PC-3 (cell line): ENCODE data around the gene RETREG3. TPM values are rescaled to one million over a fixed set of nuclear protein-coding genes. Genes with fewer than 3 reads are reported as not detected.
A peak's percentile ranks its signal among the peaks of the same experiment; 100 is the strongest.
"Not testable (repeated sequence)": the region's sequence is repeated elsewhere in the genome, so short reads cannot be mapped to it uniquely, and the experiment has no call there.

Experiments used
- ATAC-seq: fragments of 200-7000 bp; cut with Tn5 transposase; 2 replicates; pipeline ENCODE4 v1.9.1; 2020; ENCODE audit warnings: mild to moderate bottlenecking, moderate library complexity
- BruUV-seq: library from RNA; stranded (reverse); fragments of 400-500 nt; replicated peaks from 2 replicates; lab custom pipeline; 2021; lab: Mats Ljungman, UMichigan
- CTCF ChIA-PET: fragments of 300-600 bp; sonication (Branson Sonifier 250); formaldehyde crosslinking; loops from one replicate; lab custom pipeline; 2022; ENCODE audit warnings: antibody characterized with exemption; lab: Charles Lee
- POLR2A ChIA-PET: fragments of 300-600 bp; sonication (Branson Sonifier 250); formaldehyde crosslinking; loops from one replicate; lab custom pipeline; 2022; ENCODE audit warnings: antibody characterized with exemption; ENCODE audit not compliant: unreplicated experiment; lab: Charles Lee
- DNase-seq: peaks from one replicate; pipeline ENCODE4 v3.0.0-alpha.2; 2015
- H2AFZ ChIP-seq: fragments of 300-600 bp; sonication (generic); 2 replicates; pipeline ENCODE4 v1.6.0; 2016; ENCODE audit warnings: antibody characterized with exemption, low read length
- H3F3A ChIP-seq: fragments of 300-600 bp; sonication (generic); one replicate; pipeline ENCODE4 v1.6.0; 2017; ENCODE audit warnings: antibody characterized with exemption, low read length, control low read depth, mild to moderate bottlenecking; ENCODE audit not compliant: unreplicated experiment
- H3K27ac ChIP-seq: fragments of 300-600 bp; sonication (generic); 2 replicates; pipeline ENCODE4 v1.5.1; 2016; ENCODE audit warnings: mild to moderate bottlenecking, low read length
- H3K27me3 ChIP-seq: fragments of 300-600 bp; sonication (generic); 2 replicates; pipeline ENCODE4 v1.6.1; 2016; ENCODE audit warnings: low read length, mixed read lengths
- H3K36me3 ChIP-seq: fragments of 300-600 bp; sonication (generic); 2 replicates; pipeline ENCODE4 v1.6.1; 2016; ENCODE audit warnings: low read depth, mixed run types, low read length, mixed read lengths
- H3K4me1 ChIP-seq: fragments of 300-600 bp; sonication (generic); 2 replicates; pipeline ENCODE4 v1.5.1; 2016; ENCODE audit warnings: low read length; ENCODE audit not compliant: insufficient read depth
- H3K4me2 ChIP-seq: fragments of 300-600 bp; sonication (generic); 2 replicates; pipeline ENCODE4 v1.6.0; 2016; ENCODE audit warnings: low read length
- H3K4me3 ChIP-seq: fragments of 300-600 bp; sonication (generic); 2 replicates; pipeline ENCODE4 v1.5.1; 2016; ENCODE audit warnings: mild to moderate bottlenecking, low read length, mixed read lengths
- H3K79me2 ChIP-seq: fragments of 300-600 bp; sonication (generic); 2 replicates; pipeline ENCODE4 v1.6.1; 2017; ENCODE audit warnings: low read length, mixed read lengths
- H3K9ac ChIP-seq: fragments of 300-600 bp; sonication (generic); 2 replicates; pipeline ENCODE4 v1.6.0; 2016; ENCODE audit warnings: mild to moderate bottlenecking, low read length
- H3K9me2 ChIP-seq: fragments of 300-600 bp; sonication (generic); replicated peaks from 2 replicates; pipeline ENCODE4 v1.6.1; 2016; ENCODE audit warnings: mixed run types, low read length, mixed read lengths
- H3K9me3 ChIP-seq: fragments of 300-600 bp; sonication (generic); 2 replicates; pipeline ENCODE4 v1.6.1; 2016; ENCODE audit warnings: low read length, mixed read lengths
- H4K20me1 ChIP-seq: fragments of 300-600 bp; sonication (generic); 2 replicates; pipeline ENCODE4 v1.6.1; 2016; ENCODE audit warnings: low read length, mixed read lengths
- EZH2 ChIP-seq: fragments of 300-600 bp; sonication (generic); IDR thresholded peaks from one replicate; pipeline ENCODE4 v1.6.1; 2017; ENCODE audit warnings: antibody characterized with exemption, mild to moderate bottlenecking, low read length; ENCODE audit not compliant: unreplicated experiment
- EZH2phosphoT487 ChIP-seq: fragments of 300-600 bp; sonication (generic); IDR thresholded peaks from 2 replicates; pipeline ENCODE4 v1.6.1; 2018; ENCODE audit warnings: mild to moderate bottlenecking, antibody characterized with exemption, low read length, borderline replicate concordance
- intact Hi-C: fragments of 100-400 bp; cut with micrococcal nuclease; formaldehyde crosslinking; loops from 2 replicates; pipeline ENCODE4 v1.9.0; 2023
- total RNA-seq: library from RNA; depleted of rRNA; stranded (reverse); fragments of >200 nt; gene quantifications from 2 replicates; pipeline ENCODE4 v1.2.3, GENCODE V29; 2014
- TF ChIP-seq, protein P1 (sequence below): fragments of 300-600 bp; sonication (generic); conservative IDR thresholded peaks from 2 replicates; pipeline ENCODE4 v1.5.1; 2017; ENCODE audit warnings: antibody characterized with exemption, low read depth, mild to moderate bottlenecking, low read length

The RETREG3 gene
- total RNA-seq, 1 experiment from 2014 or later: 19.3 TPM

DNA sequence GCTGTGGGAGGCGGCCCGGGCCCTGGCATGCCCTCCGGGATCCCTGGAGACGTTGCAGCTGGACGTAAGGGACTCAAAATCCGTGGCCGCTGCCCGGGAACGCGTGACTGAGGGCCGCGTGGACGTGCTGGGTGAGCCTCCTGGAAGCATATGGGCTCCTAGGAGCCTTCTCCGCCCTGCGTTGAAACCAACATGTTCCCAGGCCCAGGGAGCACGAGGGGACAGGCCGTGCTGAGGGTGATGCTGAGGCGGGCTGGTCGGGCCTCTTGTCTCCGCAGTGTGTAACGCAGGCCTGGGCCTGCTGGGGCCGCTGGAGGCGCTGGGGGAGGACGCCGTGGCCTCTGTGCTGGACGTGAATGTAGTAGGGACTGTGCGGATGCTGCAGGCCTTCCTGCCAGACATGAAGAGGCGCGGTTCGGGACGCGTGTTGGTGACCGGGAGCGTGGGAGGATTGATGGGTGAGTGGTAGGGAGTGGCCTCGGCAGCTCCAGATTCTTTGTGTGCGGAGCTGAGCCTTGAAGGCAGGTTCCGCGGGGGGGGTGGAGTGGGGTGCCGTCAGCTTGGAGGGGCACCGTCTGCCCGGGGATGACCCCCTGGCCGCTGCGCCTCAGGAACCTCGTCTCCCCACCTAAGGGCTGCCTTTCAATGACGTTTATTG is 55.9 kb downstream of the RETREG3 start:
- H4K20me1 ChIP-seq: no peaks in the 10 kb centered on the region
- no peaks in the 10 kb centered on the region for H3K36me3 ChIP-seq
- H3K79me2 ChIP-seq: peaks cover 24% of the 10 kb centered on the region
- H2AFZ ChIP-seq: no peak overlapping the region; the same call in 1 of the 2 replicates
- no peaks in the 10 kb centered on the region for H3F3A ChIP-seq
- DNase-seq (no peak), ATAC-seq (no peak)
- H3K4me3 ChIP-seq: peak overlapping the region; percentile 89; the same call in 1 of the 2 replicates
- no peaks in the 10 kb centered on the region for H3K9me2 ChIP-seq
- no peaks in the 10 kb centered on the region for H3K27me3 ChIP-seq
- no TSS peak for BruUV-seq
- ChIA-PET POLR2A (no interaction called here), CTCF (interaction anchor here (0.6 kb wide), 1 partner anchor 574 kb away, joined by 7 read pairs; no protein-coding TSS in a partner anchor)
- no peaks in the 10 kb centered on the region for H3K9me3 ChIP-seq
- no peak overlapping the region for H3K27ac ChIP-seq
- H3K9ac ChIP-seq: peak overlapping the region; percentile 86; the same call in 1 of the 2 replicates
- TF ChIP-seq, protein P1, sequence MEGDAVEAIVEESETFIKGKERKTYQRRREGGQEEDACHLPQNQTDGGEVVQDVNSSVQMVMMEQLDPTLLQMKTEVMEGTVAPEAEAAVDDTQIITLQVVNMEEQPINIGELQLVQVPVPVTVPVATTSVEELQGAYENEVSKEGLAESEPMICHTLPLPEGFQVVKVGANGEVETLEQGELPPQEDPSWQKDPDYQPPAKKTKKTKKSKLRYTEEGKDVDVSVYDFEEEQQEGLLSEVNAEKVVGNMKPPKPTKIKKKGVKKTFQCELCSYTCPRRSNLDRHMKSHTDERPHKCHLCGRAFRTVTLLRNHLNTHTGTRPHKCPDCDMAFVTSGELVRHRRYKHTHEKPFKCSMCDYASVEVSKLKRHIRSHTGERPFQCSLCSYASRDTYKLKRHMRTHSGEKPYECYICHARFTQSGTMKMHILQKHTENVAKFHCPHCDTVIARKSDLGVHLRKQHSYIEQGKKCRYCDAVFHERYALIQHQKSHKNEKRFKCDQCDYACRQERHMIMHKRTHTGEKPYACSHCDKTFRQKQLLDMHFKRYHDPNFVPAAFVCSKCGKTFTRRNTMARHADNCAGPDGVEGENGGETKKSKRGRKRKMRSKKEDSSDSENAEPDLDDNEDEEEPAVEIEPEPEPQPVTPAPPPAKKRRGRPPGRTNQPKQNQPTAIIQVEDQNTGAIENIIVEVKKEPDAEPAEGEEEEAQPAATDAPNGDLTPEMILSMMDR: no peak
- TF ChIP-seq EZH2phosphoT487 (no peak), EZH2 (no peak)
- intact Hi-C loops: no loop called here
- peaks cover 8% of the 10 kb centered on the region; the same call in 1 of the 2 replicates for H3K4me1 ChIP-seq
- H3K4me2 ChIP-seq: peak overlapping the region; percentile 97

DNA sequence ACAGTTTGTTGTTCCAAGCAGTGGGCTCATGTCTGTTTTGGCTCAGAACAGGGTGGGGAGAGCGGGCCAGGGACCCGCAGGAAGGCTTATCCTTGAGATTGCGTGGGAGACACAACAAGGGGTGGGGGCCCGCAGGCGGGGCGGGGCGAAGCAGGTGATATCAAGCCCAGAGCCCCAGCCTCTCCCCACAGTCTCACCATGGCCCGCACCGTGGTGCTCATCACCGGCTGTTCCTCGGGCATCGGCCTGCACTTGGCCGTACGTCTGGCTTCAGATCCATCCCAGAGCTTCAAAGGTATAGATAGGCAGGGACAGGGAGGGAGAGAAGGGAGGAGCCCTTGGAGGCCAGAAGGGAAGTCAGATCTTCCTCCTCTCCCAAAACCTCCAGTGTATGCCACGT is 56.4 kb downstream of the RETREG3 start, which contains the start of gene HSD17B1:
HSD17B1 (plus strand) TSS at position 188 of the 400 bp plus-strand sequence; CDS start at position 199, 11 bp downstream.
- H3K36me3 ChIP-seq, BruUV-seq, H3K4me1 ChIP-seq, CTCF ChIA-PET, DNase-seq, intact Hi-C loops, H4K20me1 ChIP-seq, H3K9me2 ChIP-seq, ATAC-seq, H3F3A ChIP-seq, H3K27me3 ChIP-seq, H3K9me3 ChIP-seq, H3K27ac ChIP-seq, POLR2A ChIA-PET: not testable (repeated sequence)
- Histone ChIP-seq H3K4me2 (peak within 1 kb of the TSS; percentile 97), H3K4me3 (peak within 1 kb of the TSS; percentile 89), H3K79me2 (peaks cover 24% of the 10 kb centered on the region), H3K9ac (peak within 1 kb of the TSS; percentile 86; the same call in 1 of the 2 replicates), H2AFZ (peak within 1 kb of the TSS; percentile 91; the same call in 1 of the 2 replicates)

DNA sequence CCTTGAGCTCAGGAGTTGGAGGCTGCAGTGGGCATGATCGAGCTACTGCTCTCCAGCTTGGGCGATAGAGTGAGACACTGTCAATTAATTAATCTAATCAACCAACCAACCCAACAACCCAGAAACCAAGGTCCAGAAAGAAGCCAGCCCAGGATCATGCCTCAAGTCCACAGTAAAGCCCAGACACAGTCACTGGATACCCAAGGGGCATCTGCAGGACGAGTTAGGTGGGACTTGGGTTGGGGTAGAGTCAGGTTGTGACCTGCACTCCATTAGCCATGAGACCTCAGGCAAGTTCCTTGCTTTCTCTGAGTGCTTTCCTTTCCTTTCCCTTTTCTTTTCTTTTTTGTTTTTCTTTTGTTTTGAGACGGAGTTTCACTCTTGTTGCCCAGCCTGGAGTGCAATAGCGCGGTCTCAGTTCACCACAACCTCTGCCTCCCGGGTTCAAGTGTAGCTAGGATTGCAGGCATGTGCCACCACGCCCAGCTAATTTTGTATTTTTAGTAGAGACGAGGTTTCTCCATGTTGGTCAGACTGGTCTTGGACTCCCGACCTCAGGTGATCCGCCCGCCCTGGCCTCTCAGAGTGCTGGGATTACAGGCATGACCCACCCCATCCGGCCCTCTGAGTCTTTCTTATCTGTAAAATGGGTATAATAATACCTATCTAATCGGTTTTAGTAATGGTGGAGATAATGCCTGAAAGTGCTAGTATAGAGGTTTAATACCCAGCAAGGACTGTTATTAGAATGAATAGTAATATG is 60.0 kb downstream of the RETREG3 start:
- H4K20me1 ChIP-seq: no peaks in the 10 kb centered on the region
- H3K9me3 ChIP-seq: no peaks in the 10 kb centered on the region
- ChIA-PET CTCF (no interaction called here), POLR2A (no interaction called here)
- intact Hi-C loops: no loop called here
- ATAC-seq (no peak), DNase-seq (no peak)
- no peaks in the 10 kb centered on the region for H3F3A ChIP-seq
- H3K27ac ChIP-seq: no peak overlapping the region
- peaks cover 4% of the 10 kb centered on the region; the same call in 1 of the 2 replicates for H3K4me1 ChIP-seq
- H3K27me3 ChIP-seq: no peaks in the 10 kb centered on the region
- peak overlapping the region; percentile 74 for H3K4me3 ChIP-seq
- H3K9me2 ChIP-seq: no peaks in the 10 kb centered on the region
- H3K36me3 ChIP-seq: no peaks in the 10 kb centered on the region
- no peak overlapping the region; the same call in 1 of the 2 replicates for H3K9ac ChIP-seq
- peaks cover 9% of the 10 kb centered on the region for H3K79me2 ChIP-seq
- peak overlapping the region; percentile 86 for H3K4me2 ChIP-seq
- peak overlapping the region; percentile 74 for H2AFZ ChIP-seq
- TF ChIP-seq EZH2phosphoT487 (no peak), EZH2 (no peak)
- TF ChIP-seq, protein P1: no peak
- no TSS peak for BruUV-seq
